K562 (cell line): Measurements from ENCODE around the gene REX1BD. TPM values are rescaled to one million over a fixed set of nuclear protein-coding genes. Genes with fewer than 3 reads are reported as not detected.
A peak's percentile ranks its signal among the peaks of the same experiment; 100 is the strongest.

Experiments
- AFF1 ChIP-seq, 2 experiments: fragments of 450-650 bp; IDR thresholded peaks; 2 replicates each; pipeline ENCODE4 v1.6.1; 2018; ENCODE audit warnings: mild to moderate bottlenecking in 2 of 2, low read depth in 1 of 2; ENCODE audit not compliant: partially characterized antibody in 2 of 2
- BRD9 ChIP-seq: fragments of 450-650 bp; IDR thresholded peaks from 2 replicates; pipeline ENCODE4 v1.6.1; 2018; ENCODE audit warnings: low read depth; ENCODE audit not compliant: partially characterized antibody
- FOXP1 ChIP-seq: sonication (generic); formaldehyde crosslinking; IDR thresholded peaks from 2 replicates; pipeline ENCODE4 v1.8.0; 2022; ENCODE audit warnings: mild to moderate bottlenecking, missing genetic modification reagents
- MCM2 ChIP-seq: fragments of 450-650 bp; IDR thresholded peaks from 2 replicates; pipeline ENCODE4 v1.6.1; 2017; ENCODE audit warnings: low read depth, mild to moderate bottlenecking
- MED1 ChIP-seq: sonication (generic); formaldehyde crosslinking; IDR thresholded peaks from 2 replicates; pipeline ENCODE4 v1.8.1; 2023; ENCODE audit warnings: missing genetic modification reagents, borderline replicate concordance
- NBN ChIP-seq: fragments of 450-650 bp; IDR thresholded peaks from 2 replicates; pipeline ENCODE4 v1.6.1; 2016; ENCODE audit warnings: low read depth, mild to moderate bottlenecking
- NUFIP1 ChIP-seq: fragments of 450-650 bp; IDR thresholded peaks from 2 replicates; pipeline ENCODE4 v1.6.1; 2018; ENCODE audit not compliant: partially characterized antibody
- RBM14 ChIP-seq: fragments of 200-400 bp; formaldehyde crosslinking; IDR thresholded peaks from 2 replicates; pipeline ENCODE4 v1.6.1; 2018; ENCODE audit warnings: low read depth, mild to moderate bottlenecking, low read length, moderate library complexity, borderline replicate concordance; ENCODE audit not compliant: insufficient read depth
- RBM22 ChIP-seq: fragments of 200-400 bp; formaldehyde crosslinking; IDR thresholded peaks from 2 replicates; pipeline ENCODE4 v1.6.1; 2018; ENCODE audit warnings: low read length, low read depth; ENCODE audit not compliant: poor library complexity, severe bottlenecking
- SNIP1 ChIP-seq: fragments of 450-650 bp; IDR thresholded peaks from 2 replicates; pipeline ENCODE4 v1.7.1; 2017; ENCODE audit warnings: low read depth, mild to moderate bottlenecking
- THRA ChIP-seq: fragments of 450-650 bp; IDR thresholded peaks from 2 replicates; pipeline ENCODE4 v1.6.1; 2017; ENCODE audit warnings: mild to moderate bottlenecking, moderate library complexity
- ZFP30 ChIP-seq: fragments of 250-450 bp; sonication (Bioruptor Pico); IDR thresholded peaks from 2 replicates; pipeline ENCODE4 v1.8.0; 2022; ENCODE audit warnings: moderate library complexity, mild to moderate bottlenecking, inconsistent platforms, borderline replicate concordance
- ZNF212 ChIP-seq: fragments of 450-650 bp; formaldehyde crosslinking; IDR thresholded peaks from 2 replicates; pipeline ENCODE4 v1.4.0; 2020; ENCODE audit warnings: mild to moderate bottlenecking
- ZNF354B ChIP-seq: fragments of 250-450 bp; sonication (Bioruptor Pico); IDR thresholded peaks from 2 replicates; pipeline ENCODE4 v1.4.0; 2020
- ZSCAN32 ChIP-seq: fragments of 450-650 bp; formaldehyde crosslinking; IDR thresholded peaks from 2 replicates; pipeline ENCODE4 v1.4.0; 2020; ENCODE audit warnings: mild to moderate bottlenecking, moderate library complexity
- polyA plus RNA-seq, 8 experiments: library from polyadenylated mRNA; depleted of rRNA in 4 of 8; stranded (reverse) in 5 of 8; unstranded in 3 of 8; fragments of >200 nt; fragmentation: Nextera tagmentation in 2 of 8; fragmentation: Illumina TruSeq in 1 of 8; extraction: Ambion mirVana in 2 of 8; extraction: Trizol in 1 of 8; gene quantifications; 2 replicates each; pipeline versions ENCODE4 v1.2.1 to v1.2.3, GENCODE V29; 2011 to 2014; ENCODE audit warnings: inconsistent platforms in 1 of 8, missing spikeins in 1 of 8
- total RNA-seq, 7 experiments: library from RNA; depleted of rRNA in 6 of 7; stranded (reverse); fragments of >200 nt in 6 of 7; fragmentation: Illumina TruSeq in 2 of 7; extraction: Trizol in 2 of 7; gene quantifications; 2 replicates each; pipeline versions ENCODE4 v1.2.1 to v1.2.3, GENCODE V29; 2011 to 2021; ENCODE audit warnings: low replicate concordance in 1 of 7
- TF ChIP-seq, protein P1 (sequence below), 3 experiments: fragments of 200-800 bp in 1 of 3; sonication (Bioruptor generic) in 1 of 3; sonication (generic) in 1 of 3; formaldehyde crosslinking in 1 of 3; IDR thresholded peaks; 2 replicates each; pipeline versions ENCODE4 v1.6.1 to v1.8.0; 2016 to 2022; ENCODE audit warnings: mild to moderate bottlenecking in 2 of 3, missing compliant biosample characterization in 2 of 3, missing genetic modification characterization in 2 of 3, missing genetic modification reagents in 1 of 3
- TF ChIP-seq, protein P2 (sequence below): fragments of 450-650 bp; conservative IDR thresholded peaks from 2 replicates; pipeline ENCODE4 v1.6.1; 2016; ENCODE audit warnings: missing genetic modification characterization, low read depth, mild to moderate bottlenecking, control low read depth, missing compliant biosample characterization

Gene REX1BD
- total and polyA plus RNA-seq, 9 of the 15 experiments (the other 6 are each of a cell fraction or from before 2014, with no cell fraction given): 1.9 to 136 (median 13.8) TPM

GRCh38 chr19:18590273-18591272, 2.0 kb downstream of the REX1BD start (continued):
- TF ChIP-seq, protein P1, sequence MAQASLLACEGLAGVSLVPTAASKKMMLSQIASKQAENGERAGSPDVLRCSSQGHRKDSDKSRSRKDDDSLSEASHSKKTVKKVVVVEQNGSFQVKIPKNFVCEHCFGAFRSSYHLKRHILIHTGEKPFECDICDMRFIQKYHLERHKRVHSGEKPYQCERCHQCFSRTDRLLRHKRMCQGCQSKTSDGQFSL (CRISPR knock-in tag; IDR thresholded peaks at IDR 0.05): no peak; the same call in 1 of the 2 replicates
- TF ChIP-seq, protein P1 (tag; IDR thresholded peaks at IDR 0.05): no peak
- TF ChIP-seq MCM2 (no peak), RBM14 (no peak), FOXP1 (0 out of 2 replicates have a peak, but pooled peaks have one; percentile 64), NBN (0 out of 2 replicates have a peak, but pooled peaks have one; percentile 25), MED1 (no peak), SNIP1 (no peak), ZNF212 (CRISPR knock-in tag) (no peak), ZNF354B (CRISPR knock-in tag) (no peak), THRA (no peak), AFF1 (IDR thresholded peaks at IDR 0.05; ENCODE audit: low read depth in 1 of 2, partially characterized antibody in 2 of 2) (no peak), BRD9 (no peak), RBM22 (no peak), ZSCAN32 (CRISPR knock-in tag) (no peak), ZFP30 (no peak), NUFIP1 (no peak)
- TF ChIP-seq, protein P2, sequence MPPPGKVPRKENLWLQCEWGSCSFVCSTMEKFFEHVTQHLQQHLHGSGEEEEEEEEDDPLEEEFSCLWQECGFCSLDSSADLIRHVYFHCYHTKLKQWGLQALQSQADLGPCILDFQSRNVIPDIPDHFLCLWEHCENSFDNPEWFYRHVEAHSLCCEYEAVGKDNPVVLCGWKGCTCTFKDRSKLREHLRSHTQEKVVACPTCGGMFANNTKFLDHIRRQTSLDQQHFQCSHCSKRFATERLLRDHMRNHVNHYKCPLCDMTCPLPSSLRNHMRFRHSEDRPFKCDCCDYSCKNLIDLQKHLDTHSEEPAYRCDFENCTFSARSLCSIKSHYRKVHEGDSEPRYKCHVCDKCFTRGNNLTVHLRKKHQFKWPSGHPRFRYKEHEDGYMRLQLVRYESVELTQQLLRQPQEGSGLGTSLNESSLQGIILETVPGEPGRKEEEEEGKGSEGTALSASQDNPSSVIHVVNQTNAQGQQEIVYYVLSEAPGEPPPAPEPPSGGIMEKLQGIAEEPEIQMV (tag): no peak
